ENCODE data around the gene TK1. TPM values are rescaled to one million over a fixed set of nuclear protein-coding genes. Genes with fewer than 3 reads are reported as not detected.

The TK1 gene
- total and polyA plus RNA-seq, 7 donors, result 0.83 to 74.6 (median 6.9) TPM

- TF ChIP-seq CTCF (IDR thresholded peaks at IDR 0.05) (no peak), EP300 (IDR thresholded peaks at IDR 0.05) (no peak), POLR2AphosphoS5 (IDR thresholded peaks at IDR 0.05) (no peak), POLR2A (IDR thresholded peaks at IDR 0.05) (no peak)
- H3K27me3 ChIP-seq, result no peaks in the 10 kb centered on the region
- DNase-seq, result no peak
- H3K27ac ChIP-seq, result no peak overlapping the region
- 63 to 75% methylated on average over 22 of the region's 22 CpGs for WGBS, 2 donors
- intact Hi-C loops (cut with DNase I), result no loop called here
- H3K4me3 ChIP-seq, result no peak overlapping the region
- H3K9me3 ChIP-seq, result no peaks in the 10 kb centered on the region
- peaks cover 0 to 12% (median 10%) of the 10 kb centered on the region in 4 donors for H3K4me1 ChIP-seq
- H3K36me3 ChIP-seq, result no peaks in the 10 kb centered on the region
Observed at GRCh38 chr17:78163881-78164747, 22.7 kb downstream of the TK1 start.

- H3K4me3 ChIP-seq, result no peak overlapping the region
- no peak for DNase-seq
- WGBS, 2 donors, result 63 to 66% methylated on average over 10 of the region's 10 CpGs
- no peaks in the 10 kb centered on the region for H3K9me3 ChIP-seq
- H3K36me3 ChIP-seq, result no peaks in the 10 kb centered on the region
- no peak for TF ChIP-seq POLR2A (IDR thresholded peaks at IDR 0.05)
- TF ChIP-seq CTCF (IDR thresholded peaks at IDR 0.05), result no peak
- TF ChIP-seq EP300 (IDR thresholded peaks at IDR 0.05), result no peak
- no peak for TF ChIP-seq POLR2AphosphoS5 (IDR thresholded peaks at IDR 0.05)
- no peaks in the 10 kb centered on the region for H3K4me1 ChIP-seq
- no peak overlapping the region for H3K27ac ChIP-seq
- intact Hi-C loops (cut with DNase I), result no loop called here
- no peaks in the 10 kb centered on the region for H3K27me3 ChIP-seq
Observed at GRCh38 chr17:78159575-78160158, 27.2 kb downstream of the TK1 start.

- intact Hi-C loops (cut with DNase I), result no loop called here
- no peaks in the 10 kb centered on the region for H3K27me3 ChIP-seq
- no peak for DNase-seq
Observed at GRCh38 chr17:78154903-78155811, 31.7 kb downstream of the TK1 start.

More at GRCh38 chr17:78154903-78155811, 31.7 kb downstream of the TK1 start:
- 64 to 67% methylated on average over 11 of the region's 11 CpGs for WGBS, 2 donors
- Histone ChIP-seq H3K4me1 (no peaks in the 10 kb centered on the region), H3K9me3 (no peaks in the 10 kb centered on the region), H3K36me3 (no peaks in the 10 kb centered on the region), H3K4me3 (no peak overlapping the region), H3K27ac (no peak overlapping the region)
- TF ChIP-seq POLR2A (IDR thresholded peaks at IDR 0.05) (no peak), CTCF (IDR thresholded peaks at IDR 0.05) (no peak), POLR2AphosphoS5 (IDR thresholded peaks at IDR 0.05) (no peak), EP300 (IDR thresholded peaks at IDR 0.05) (no peak)
